Endothelial cell of umbilical vein (primary cell): ENCODE data around the gene KIDINS220. TPM values are rescaled to one million over a fixed set of nuclear protein-coding genes. Genes with fewer than 3 reads are reported as not detected.

Experiments
- BruUV-seq: library from RNA; stranded (reverse); fragments of 400-500 nt; replicated peaks from 2 replicates; lab custom pipeline; 2021; lab: Mats Ljungman, UMichigan
- CTCF ChIA-PET: fragments of 300-600, 350-600 bp; sonication (Branson Sonifier 250); formaldehyde crosslinking; loops from one replicate; lab custom pipeline; 2021; ENCODE audit warnings: antibody characterized with exemption, inconsistent platforms; lab: Charles Lee
- POLR2A ChIA-PET: fragments of 300-600, 350-600 bp; sonication (Branson Sonifier 250); formaldehyde crosslinking; loops from one replicate; lab custom pipeline; 2021; ENCODE audit warnings: antibody characterized with exemption, inconsistent platforms; lab: Charles Lee
- DNase-seq: peaks from one replicate; pipeline ENCODE4 v3.0.0-alpha.2; 2011; ENCODE audit warnings: low read depth, low spot score
- FAIRE-seq: peaks from 2 replicates; lab custom pipeline; 2011; peaks lifted over from hg19 to GRCh38; lab: Jason Lieb, UNC
- H2AFZ ChIP-seq: 2 replicates; pipeline ENCODE4 v1.6.0; 2012; ENCODE audit warnings: low read depth, low read length, control low read depth, inconsistent platforms
- H3K27ac ChIP-seq: 2 replicates; pipeline ENCODE4 v1.5.1; 2011; ENCODE audit warnings: low read depth, mild to moderate bottlenecking, control low read depth, low read length, moderate library complexity; ENCODE audit not compliant: insufficient read depth
- H3K27me3 ChIP-seq, 2 experiments: 2 replicates each; pipeline versions ENCODE4 v1.6.0 to v1.6.1; 2011; ENCODE audit warnings: low read length in 2 of 2, mixed read lengths in 1 of 2; ENCODE audit not compliant: control insufficient read depth in 2 of 2, insufficient read depth in 2 of 2
- H3K36me3 ChIP-seq, 2 experiments: 2 replicates in 1 of 2; 3 replicates in 1 of 2; pipeline ENCODE4 v1.5.1; 2011; ENCODE audit warnings: low read length in 2 of 2, mild to moderate bottlenecking in 1 of 2, moderate library complexity in 1 of 2; ENCODE audit not compliant: control insufficient read depth in 2 of 2, insufficient read depth in 2 of 2; ENCODE audit errors: extremely low read depth in 1 of 2
- H3K4me1 ChIP-seq: 3 replicates; pipeline ENCODE4 v1.5.1; 2011; ENCODE audit warnings: mild to moderate bottlenecking, low read length; ENCODE audit not compliant: control insufficient read depth, insufficient read depth; ENCODE audit errors: extremely low read depth
- H3K4me2 ChIP-seq: 2 replicates; pipeline ENCODE4 v1.6.1; 2011; ENCODE audit warnings: low read length, control low read depth, mixed read lengths; ENCODE audit not compliant: insufficient read depth
- H3K4me3 ChIP-seq, 3 experiments: fragments of 200-600 bp in 1 of 3; sonication (generic), shearing (Covaris generic) in 1 of 3; replicated peaks in 1 of 3; 2 replicates each; pipeline ENCODE4 v1.5.1; 2011 to 2016; ENCODE audit warnings: control low read depth in 3 of 3, low read length in 3 of 3, mild to moderate bottlenecking in 2 of 3, inconsistent platforms in 1 of 3, low read depth in 1 of 3, moderate library complexity in 1 of 3; ENCODE audit not compliant: insufficient read depth in 1 of 3
- H3K79me2 ChIP-seq: 2 replicates; pipeline ENCODE4 v1.6.0; 2012; ENCODE audit warnings: low read length, inconsistent platforms; ENCODE audit not compliant: control insufficient read depth, insufficient read depth
- H3K9ac ChIP-seq: replicated peaks from 2 replicates; pipeline ENCODE3; 2011; ENCODE audit warnings: low read length, control low read depth; ENCODE audit not compliant: insufficient read depth; ENCODE audit errors: extremely low read depth
- H3K9me1 ChIP-seq: replicated peaks from 3 replicates; pipeline ENCODE4 v1.6.0; 2011; ENCODE audit warnings: mild to moderate bottlenecking, low read length; ENCODE audit not compliant: control insufficient read depth, insufficient read depth; ENCODE audit errors: extremely low read depth
- H3K9me3 ChIP-seq: replicated peaks from 2 replicates; pipeline ENCODE4 v1.5.1; 2012; ENCODE audit warnings: low read length, inconsistent platforms; ENCODE audit not compliant: control insufficient read depth, insufficient read depth
- H4K20me1 ChIP-seq: replicated peaks from 2 replicates; pipeline ENCODE3; 2011; ENCODE audit warnings: mild to moderate bottlenecking, low read length; ENCODE audit not compliant: control insufficient read depth, insufficient read depth; ENCODE audit errors: extremely low read depth
- EZH2 ChIP-seq: IDR thresholded peaks from 2 replicates; pipeline ENCODE4 v1.6.1; 2012; ENCODE audit warnings: borderline replicate concordance, low read depth, mild to moderate bottlenecking, moderate library complexity, low read length, inconsistent platforms; ENCODE audit not compliant: severe bottlenecking
- FOS ChIP-seq: IDR thresholded peaks from 2 replicates; pipeline ENCODE4 v1.6.1; 2011; ENCODE audit warnings: mild to moderate bottlenecking, low read length, moderate library complexity, borderline replicate concordance; ENCODE audit not compliant: insufficient read depth
- GATA2 ChIP-seq: IDR thresholded peaks from 2 replicates; pipeline ENCODE4 v1.7.0; 2011; ENCODE audit warnings: low read depth, mild to moderate bottlenecking, moderate library complexity, mixed read lengths, low read length; ENCODE audit not compliant: insufficient read length, insufficient read depth
- JUN ChIP-seq: IDR thresholded peaks from 2 replicates; pipeline ENCODE4 v1.6.1; 2011; ENCODE audit warnings: borderline replicate concordance, low read depth; ENCODE audit not compliant: insufficient read length, insufficient read depth
- MYC ChIP-seq: IDR thresholded peaks from one replicate; pipeline ENCODE4 v1.6.1; 2011; ENCODE audit warnings: mild to moderate bottlenecking, low read depth, low read length
- POLR2A ChIP-seq: IDR thresholded peaks from 2 replicates; pipeline ENCODE4 v1.6.1; 2012; ENCODE audit warnings: low read depth, mild to moderate bottlenecking, control low read depth, low read length
- POLR2AphosphoS5 ChIP-seq: IDR thresholded peaks from 2 replicates; pipeline ENCODE4 v1.6.1; 2012; ENCODE audit warnings: low read depth, mild to moderate bottlenecking, control low read depth, low read length, moderate library complexity; ENCODE audit not compliant: insufficient read depth
- dilution Hi-C: fragments of 300-500 bp; cut with MboI; formaldehyde crosslinking; loops from one replicate; pipeline ENCODE4 v1.15.0; 2019; ENCODE audit warnings: low sequenced_read_pairs; ENCODE audit not compliant: extremely low pct_ligation_motif_present
- intact Hi-C: fragments of 100-400 bp; cut with micrococcal nuclease; formaldehyde crosslinking; loops from one replicate; pipeline ENCODE4 v1.10.0; 2022
- polyA plus RNA-seq, 4 experiments: library from polyadenylated mRNA; depleted of rRNA in 3 of 4; stranded (reverse) in 3 of 4; unstranded in 1 of 4; fragments of >200 nt; gene quantifications; 2 replicates each; pipeline versions ENCODE4 v1.2.1 to v1.2.3, GENCODE V29; 2011 to 2012; ENCODE audit warnings: missing spikeins in 1 of 4
- total RNA-seq: library from RNA; stranded (reverse); gene quantifications from 2 replicates; pipeline ENCODE4 v1.2.3, GENCODE V29; 2021
- TF ChIP-seq, protein P1 (sequence below), 2 donors: IDR thresholded peaks; 1 replicate in 1 of 2; 2 replicates in 1 of 2; pipeline ENCODE4 v1.5.1; 2011; ENCODE audit warnings: low read length in 2 of 2, mild to moderate bottlenecking in 2 of 2, moderate library complexity in 2 of 2, control low read depth in 1 of 2, inconsistent platforms in 1 of 2, low read depth in 1 of 2; ENCODE audit not compliant: insufficient read depth in 1 of 2; ENCODE audit errors: extremely low read depth in 1 of 2
- TF ChIP-seq, protein P2 (sequence below): IDR thresholded peaks from 2 replicates; pipeline ENCODE4 v1.6.1; 2011; ENCODE audit not compliant: insufficient read depth, insufficient read length

KIDINS220 gene
- total and polyA plus RNA-seq, 2 donors (not counting 3 experiments of a cell fraction or from before 2014, with no cell fraction given): 33.9 to 41.3 TPM

DNA sequence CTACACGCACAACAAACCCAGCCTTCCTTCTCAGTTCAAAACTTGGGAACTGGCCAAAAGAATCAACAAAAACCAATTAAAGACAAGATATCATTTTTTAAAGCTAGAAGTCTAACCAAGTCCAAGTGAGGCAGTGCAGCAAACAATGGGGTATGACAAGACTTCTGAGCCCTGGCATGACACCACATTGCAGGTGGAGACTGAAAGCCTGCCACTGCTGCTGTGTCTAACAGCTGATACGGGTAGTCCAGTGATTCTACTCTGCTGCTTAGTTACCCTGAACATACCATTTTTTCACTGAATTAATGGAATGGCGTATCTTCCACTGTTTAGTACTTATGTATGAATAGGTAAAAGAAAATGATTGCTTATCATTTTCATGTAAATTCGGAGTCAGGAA is 47.4 kb upstream of the KIDINS220 start:
- H3K4me2 ChIP-seq: no peak overlapping the region
- TF ChIP-seq JUN (no peak), FOS (no peak), POLR2AphosphoS5 (no peak), POLR2A (no peak), GATA2 (no peak), EZH2 (no peak), MYC (no peak)
- TF ChIP-seq, protein P1, sequence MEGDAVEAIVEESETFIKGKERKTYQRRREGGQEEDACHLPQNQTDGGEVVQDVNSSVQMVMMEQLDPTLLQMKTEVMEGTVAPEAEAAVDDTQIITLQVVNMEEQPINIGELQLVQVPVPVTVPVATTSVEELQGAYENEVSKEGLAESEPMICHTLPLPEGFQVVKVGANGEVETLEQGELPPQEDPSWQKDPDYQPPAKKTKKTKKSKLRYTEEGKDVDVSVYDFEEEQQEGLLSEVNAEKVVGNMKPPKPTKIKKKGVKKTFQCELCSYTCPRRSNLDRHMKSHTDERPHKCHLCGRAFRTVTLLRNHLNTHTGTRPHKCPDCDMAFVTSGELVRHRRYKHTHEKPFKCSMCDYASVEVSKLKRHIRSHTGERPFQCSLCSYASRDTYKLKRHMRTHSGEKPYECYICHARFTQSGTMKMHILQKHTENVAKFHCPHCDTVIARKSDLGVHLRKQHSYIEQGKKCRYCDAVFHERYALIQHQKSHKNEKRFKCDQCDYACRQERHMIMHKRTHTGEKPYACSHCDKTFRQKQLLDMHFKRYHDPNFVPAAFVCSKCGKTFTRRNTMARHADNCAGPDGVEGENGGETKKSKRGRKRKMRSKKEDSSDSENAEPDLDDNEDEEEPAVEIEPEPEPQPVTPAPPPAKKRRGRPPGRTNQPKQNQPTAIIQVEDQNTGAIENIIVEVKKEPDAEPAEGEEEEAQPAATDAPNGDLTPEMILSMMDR (IDR thresholded peaks at IDR 0.05; ENCODE audit: extremely low read depth in 1 of 2, insufficient read depth in 1 of 2, low read depth in 1 of 2, low read length in 2 of 2): no peak
- TF ChIP-seq, protein P2, sequence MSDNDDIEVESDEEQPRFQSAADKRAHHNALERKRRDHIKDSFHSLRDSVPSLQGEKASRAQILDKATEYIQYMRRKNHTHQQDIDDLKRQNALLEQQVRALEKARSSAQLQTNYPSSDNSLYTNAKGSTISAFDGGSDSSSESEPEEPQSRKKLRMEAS: no peak
- DNase-seq (no peak), FAIRE-seq (no peak)
- H3K4me1 ChIP-seq: no peaks in the 10 kb centered on the region
- ChIA-PET CTCF (interaction anchor here (0.5 to 1.2 kb wide), 2 partner anchors 11 to 252 kb away, joined by 3 to 4 read pairs; no protein-coding TSS in a partner anchor), POLR2A (interaction anchor here (0.7 kb wide), 1 partner anchor 120 kb away, joined by 3 read pairs; no protein-coding TSS in a partner anchor)
- intact Hi-C loops (no loop called here), dilution Hi-C loops (no loop called here)
- H3K9ac ChIP-seq: no peak overlapping the region
- no TSS peak for BruUV-seq
- no peaks in the 10 kb centered on the region for H3K36me3 ChIP-seq
- no peaks in the 10 kb centered on the region for H3K9me3 ChIP-seq
- H4K20me1 ChIP-seq: no peaks in the 10 kb centered on the region
- H3K79me2 ChIP-seq: no peaks in the 10 kb centered on the region
- no peaks in the 10 kb centered on the region for H3K27me3 ChIP-seq
- no peak overlapping the region for H3K4me3 ChIP-seq
- H2AFZ ChIP-seq: no peak overlapping the region
- no peaks in the 10 kb centered on the region for H3K9me1 ChIP-seq
- no peak overlapping the region for H3K27ac ChIP-seq
